Peyer's patch (tissue), 4 donors: ENCODE measurements around the gene SH3BP5L.

ENCODE experiments used
- POLR2A ChIP-seq, 2 donors: fragments of 450-650 bp; IDR thresholded peaks; one replicate each; pipeline ENCODE4 v1.5.1; 2017; ENCODE audit warnings: antibody characterized with exemption in 2 of 2, mild to moderate bottlenecking in 2 of 2, moderate library complexity in 2 of 2
- TF ChIP-seq, protein P1 (sequence below), 6 experiments: fragments of 450-650 bp in 4 of 6; fragments of 200-600 bp in 2 of 6; sonication (generic) in 1 of 6; IDR thresholded peaks; one replicate each; pipeline ENCODE4 v1.5.1; 2017 to 2019; ENCODE audit warnings: antibody characterized with exemption in 6 of 6, mild to moderate bottlenecking in 3 of 6, moderate library complexity in 1 of 6

GRCh38 chr1:248856176-248856575, 30.5 kb upstream of the SH3BP5L start:
- TF ChIP-seq, protein P1, sequence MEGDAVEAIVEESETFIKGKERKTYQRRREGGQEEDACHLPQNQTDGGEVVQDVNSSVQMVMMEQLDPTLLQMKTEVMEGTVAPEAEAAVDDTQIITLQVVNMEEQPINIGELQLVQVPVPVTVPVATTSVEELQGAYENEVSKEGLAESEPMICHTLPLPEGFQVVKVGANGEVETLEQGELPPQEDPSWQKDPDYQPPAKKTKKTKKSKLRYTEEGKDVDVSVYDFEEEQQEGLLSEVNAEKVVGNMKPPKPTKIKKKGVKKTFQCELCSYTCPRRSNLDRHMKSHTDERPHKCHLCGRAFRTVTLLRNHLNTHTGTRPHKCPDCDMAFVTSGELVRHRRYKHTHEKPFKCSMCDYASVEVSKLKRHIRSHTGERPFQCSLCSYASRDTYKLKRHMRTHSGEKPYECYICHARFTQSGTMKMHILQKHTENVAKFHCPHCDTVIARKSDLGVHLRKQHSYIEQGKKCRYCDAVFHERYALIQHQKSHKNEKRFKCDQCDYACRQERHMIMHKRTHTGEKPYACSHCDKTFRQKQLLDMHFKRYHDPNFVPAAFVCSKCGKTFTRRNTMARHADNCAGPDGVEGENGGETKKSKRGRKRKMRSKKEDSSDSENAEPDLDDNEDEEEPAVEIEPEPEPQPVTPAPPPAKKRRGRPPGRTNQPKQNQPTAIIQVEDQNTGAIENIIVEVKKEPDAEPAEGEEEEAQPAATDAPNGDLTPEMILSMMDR (IDR thresholded peaks at IDR 0.05), result no peak
- no peak for TF ChIP-seq POLR2A (IDR thresholded peaks at IDR 0.05)
